HG02973 (cell line): Measurements from ENCODE around the gene ATE1.
"Not testable (repeated sequence)": the region's sequence is repeated elsewhere in the genome, so short reads cannot be mapped to it uniquely, and the experiment has no call there.

Experiments
- ATAC-seq: cut with Tn5 transposase; IDR thresholded peaks from one replicate; pipeline ENCODE4 v1.9.1; 2021; ENCODE audit warnings: moderate library complexity; ENCODE audit not compliant: unreplicated experiment

ATE1 gene

DNA sequence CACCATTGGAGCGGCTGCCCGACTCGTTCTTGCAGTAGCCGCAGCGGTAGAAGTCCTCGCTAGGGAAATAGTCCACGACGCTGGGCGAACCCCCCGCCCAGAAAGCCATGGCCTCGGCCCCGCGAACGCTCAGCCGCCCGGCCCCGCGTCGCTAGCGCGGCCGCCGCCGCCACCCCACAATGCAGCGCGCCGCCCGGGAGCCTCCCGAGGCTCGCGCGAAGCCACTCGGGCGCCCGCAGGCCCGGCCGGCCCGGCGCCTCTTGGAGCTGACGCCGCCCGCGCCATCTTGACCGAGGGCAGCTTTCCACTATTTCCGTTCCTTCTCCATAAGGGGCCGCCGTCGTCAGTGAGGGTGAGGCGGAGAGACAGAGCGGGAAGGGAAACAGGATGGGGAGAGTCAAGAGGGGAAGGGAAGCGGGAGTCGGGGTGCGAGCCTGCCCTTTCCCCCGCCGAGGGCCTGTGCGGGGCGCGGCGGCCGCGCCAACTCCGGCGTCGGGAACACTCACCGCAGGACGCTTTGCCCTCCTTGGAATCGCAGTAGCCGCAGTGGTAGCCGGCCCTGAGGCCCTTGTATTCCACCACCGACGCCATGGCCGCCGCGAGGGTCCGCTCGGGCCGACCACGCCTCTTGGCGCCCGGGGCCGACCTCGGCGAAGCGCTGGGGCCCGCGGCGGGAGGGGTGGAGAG is at the start of gene ATE1:
ATE1 (minus strand) TSS at position 191 of the 687 bp plus-strand sequence; CDS start at position 109, 82 bp downstream.
- peak; percentile 81 for ATAC-seq

DNA sequence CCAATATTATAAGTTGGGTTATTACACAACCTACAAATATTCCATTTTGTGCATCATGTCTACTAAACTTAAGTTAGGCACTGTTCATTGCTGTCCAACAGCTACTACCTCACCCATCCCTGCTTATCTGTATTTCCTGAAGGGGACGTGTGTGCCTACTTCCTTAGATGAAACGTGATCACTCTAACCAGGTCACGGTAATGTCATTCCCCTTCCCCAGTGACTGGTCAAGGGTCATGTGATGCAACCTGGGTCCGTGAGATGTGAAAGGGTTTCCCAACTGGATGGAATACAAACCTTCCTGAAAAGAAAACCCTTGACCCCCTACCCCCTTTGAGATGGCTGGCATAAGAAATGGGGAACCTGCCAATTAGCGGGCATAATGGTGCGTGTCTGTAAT is 48.8 kb upstream of the ATE1 start:
- no peak for ATAC-seq

DNA sequence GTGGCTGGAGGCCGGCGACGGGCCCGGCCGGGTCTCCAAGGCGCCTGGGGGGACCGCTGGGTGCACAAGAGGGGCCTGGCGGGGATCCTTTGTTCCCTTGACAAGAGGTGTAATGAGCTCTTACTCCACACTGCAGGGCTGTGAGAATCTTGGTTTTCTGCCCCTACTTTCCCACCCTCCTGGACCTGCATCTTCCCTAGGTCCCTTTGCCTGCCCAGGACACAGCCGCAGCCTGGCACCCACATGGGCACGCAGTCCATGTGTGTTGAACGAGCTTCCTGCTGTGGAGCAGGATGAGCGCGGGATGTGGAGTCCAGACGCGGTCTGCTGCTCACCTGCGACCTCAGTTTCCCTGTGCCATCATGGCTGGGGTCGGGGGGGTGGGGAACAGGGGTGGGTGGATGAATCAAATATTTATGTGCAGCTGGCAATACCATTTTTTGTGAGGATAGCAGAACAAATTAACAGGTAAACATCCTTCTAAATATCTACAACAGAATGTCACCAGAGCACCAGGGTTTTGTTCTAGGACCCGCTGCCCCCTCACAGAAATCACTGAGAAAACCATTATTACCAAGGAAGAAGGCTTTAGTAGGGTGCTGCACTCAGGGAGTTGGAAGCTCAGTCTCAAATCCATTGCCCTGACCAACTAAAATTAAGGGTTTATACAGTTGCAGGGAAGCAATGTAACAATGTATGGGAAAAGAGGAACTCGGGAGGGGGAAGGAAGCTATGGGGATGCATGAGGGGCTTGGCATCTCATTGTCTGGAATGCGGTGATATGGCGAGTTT is 47.7 kb upstream of the ATE1 start:
- no peak for ATAC-seq

DNA sequence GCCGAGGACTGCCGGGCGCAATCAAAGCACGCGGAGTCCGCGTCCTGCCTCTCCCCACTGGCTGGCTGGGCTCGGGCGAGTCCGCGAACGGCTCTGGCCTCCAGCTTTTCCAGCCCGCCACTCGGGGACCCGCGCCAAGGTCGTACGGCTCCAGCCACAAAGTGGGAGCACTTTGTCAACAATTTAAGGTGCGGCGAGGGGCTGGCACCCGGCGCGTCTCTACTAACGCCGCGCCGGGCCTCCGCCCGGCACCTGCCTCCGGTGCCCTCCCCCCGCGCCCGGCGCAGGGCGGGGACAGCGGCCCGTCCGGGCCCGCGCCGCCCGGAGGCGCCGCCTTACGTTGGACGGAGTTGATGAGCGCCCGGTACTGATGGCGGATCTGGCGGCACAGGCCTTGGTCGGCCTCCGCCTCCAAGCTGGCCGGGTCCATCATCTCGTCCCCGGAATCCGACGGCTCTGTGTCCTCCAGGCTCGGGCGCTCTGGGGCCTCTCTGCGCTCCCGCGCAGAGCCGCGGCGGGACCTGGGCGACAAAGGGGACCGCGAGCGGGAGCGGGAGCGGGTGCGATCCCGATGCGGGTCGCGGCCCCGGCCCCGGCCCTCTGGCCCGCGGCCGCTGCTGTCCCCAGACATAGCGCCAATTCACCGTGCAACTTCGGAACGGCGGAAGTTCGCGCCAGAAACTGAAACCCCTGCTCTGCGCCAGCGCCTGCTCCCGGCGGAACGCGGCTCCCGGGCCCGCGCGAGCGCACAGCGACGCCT is 46.9 kb upstream of the ATE1 start, which contains the start of gene NSMCE4A:
NSMCE4A (minus strand) TSS at position 683 of the 760 bp plus-strand sequence; CDS start at position 631, 52 bp downstream.
- peak; percentile 79 for ATAC-seq

DNA sequence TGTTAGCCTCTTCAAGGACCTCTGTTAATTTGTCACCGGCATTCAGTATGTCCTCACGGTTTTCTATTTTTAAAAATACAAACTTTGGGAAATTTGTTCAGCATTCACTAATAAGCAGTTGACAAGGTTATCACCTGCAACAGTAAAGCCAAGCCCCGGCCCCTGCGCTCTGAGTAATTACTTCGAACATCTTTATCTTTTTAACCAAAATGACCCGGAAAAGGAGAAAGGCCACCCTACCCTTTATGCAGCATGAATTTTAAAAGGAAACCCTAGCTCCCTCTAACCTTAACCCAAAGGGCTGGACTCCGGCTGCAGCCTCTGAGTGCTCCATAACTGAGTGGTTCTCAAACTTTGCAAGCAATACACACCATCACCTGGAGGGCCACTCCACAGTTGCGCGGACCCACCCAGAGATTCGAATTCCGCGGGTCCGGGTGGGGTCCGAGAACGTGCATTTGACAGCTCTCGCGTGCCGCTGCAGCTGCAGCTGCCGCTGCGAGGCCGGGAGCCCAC is 46.2 kb upstream of the ATE1 start:
- ATAC-seq = peak; percentile 37

DNA sequence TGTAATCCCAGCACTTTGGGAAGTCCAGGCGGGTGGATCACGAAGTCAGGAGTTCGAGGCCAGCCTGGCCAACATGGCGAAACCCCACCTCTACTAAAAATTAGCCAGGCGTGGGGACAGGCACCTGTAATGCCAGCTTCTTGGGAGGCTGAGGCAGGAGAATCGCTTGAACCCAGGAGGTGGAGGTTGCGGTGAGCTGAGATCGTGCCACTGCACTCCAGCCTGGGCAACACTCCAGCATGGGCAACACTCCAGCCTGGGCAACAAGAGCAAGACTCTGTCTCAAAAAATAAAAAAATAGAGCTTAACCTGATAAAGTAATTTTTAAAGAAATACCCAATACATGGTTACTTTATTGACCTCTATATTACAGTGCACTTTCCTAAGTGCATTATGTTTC is 41.3 kb upstream of the ATE1 start:
- not testable (repeated sequence) for ATAC-seq

DNA sequence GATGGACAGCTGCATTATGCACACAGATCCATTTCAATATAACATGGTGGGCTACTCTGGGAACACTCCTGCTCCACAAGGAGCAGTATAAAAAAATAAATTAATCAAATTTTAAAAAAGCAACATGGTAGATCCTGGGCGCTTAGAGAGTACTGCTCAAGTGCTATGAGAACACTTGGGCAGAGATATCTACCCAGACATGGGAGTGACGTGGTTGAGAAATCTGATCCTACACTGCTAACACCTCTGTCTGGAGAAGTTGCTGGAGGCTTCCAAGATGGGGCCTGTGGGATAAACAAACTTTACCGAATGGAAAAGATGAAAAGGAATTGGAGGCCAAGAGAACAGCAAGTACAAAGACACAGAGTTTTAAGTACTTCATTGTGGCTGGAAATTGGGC is 38.2 kb upstream of the ATE1 start:
- ATAC-seq = no peak

DNA sequence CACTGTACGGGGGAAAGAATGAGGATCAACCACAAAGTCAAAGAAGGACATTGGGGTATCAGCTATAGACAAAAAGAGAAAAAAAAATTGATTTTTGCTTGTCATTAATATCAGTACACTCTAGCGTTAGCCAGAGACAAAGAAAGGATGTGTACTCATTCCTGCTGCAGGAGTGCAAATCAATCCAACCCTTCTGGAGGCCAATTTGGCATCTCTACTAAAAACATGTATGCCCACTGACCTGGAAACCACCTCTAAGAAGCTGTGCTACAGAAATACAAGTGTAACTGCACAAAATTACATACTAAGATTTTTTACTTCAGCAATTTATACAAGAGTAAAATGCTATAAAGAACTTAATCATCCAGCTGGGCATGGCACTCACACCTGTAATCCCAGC is 33.6 kb upstream of the ATE1 start:
- no peak for ATAC-seq

DNA sequence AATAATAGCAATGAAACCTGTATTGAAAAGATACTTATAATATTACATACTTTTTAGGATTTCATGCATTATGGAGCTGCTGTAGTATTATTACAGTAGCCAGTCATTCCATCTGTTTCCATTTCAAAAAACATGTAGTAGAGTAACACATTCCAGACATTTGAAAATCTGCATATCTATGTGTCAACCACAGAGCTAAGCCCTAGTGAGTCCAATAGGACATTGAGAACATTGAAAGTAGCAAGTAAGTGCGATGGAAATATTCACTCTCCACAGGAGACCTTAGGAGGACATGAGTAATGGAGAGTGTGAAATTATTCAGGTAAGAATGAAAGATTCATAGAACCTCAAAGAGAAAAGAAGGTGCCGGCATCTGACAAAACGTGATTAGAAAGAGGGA is 31.8 kb upstream of the ATE1 start:
- no peak for ATAC-seq

DNA sequence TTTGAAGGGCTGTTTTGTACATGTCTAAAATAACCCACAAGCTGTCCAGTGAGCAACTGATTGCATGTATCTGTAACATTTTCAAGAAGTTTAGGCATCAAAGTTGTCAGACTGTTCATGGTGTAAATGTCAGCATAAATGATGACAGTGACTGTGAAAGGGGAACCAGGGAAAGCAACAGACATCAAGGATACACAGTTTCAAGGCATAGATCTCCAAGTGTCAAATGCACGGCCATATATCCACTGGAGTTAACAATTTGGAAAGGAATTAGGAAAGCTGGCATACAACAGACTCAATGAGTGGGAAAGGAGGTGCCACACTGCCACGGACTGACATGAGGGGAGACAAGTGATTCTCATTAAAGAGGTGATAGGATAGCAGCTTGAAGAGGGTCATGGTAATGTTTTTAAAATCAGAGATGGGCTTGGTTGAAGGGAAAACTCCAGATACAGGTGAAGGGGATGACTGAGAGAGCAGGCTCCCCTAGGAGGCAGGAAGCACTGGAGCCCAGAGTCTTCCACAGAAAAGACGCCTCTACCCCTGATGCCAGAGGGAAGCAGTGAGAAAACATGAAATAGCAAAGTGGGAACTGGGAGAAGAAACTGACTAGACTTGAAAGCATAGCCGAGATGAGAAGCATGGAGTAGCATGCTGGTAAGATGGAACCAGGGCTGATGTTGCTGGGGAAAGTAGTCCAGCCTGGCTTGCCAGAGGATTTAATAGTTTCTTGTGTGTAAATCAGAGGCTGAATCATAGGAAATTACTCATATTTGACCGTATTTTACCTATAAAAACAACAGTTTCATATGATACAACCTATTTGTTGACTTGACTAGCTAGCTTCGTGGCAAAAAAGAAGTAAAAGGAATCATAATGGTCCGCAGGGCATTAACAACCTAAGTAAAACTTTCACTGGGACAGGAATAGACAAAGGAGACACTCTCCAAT is 28.6 kb upstream of the ATE1 start:
- no peak for ATAC-seq

DNA sequence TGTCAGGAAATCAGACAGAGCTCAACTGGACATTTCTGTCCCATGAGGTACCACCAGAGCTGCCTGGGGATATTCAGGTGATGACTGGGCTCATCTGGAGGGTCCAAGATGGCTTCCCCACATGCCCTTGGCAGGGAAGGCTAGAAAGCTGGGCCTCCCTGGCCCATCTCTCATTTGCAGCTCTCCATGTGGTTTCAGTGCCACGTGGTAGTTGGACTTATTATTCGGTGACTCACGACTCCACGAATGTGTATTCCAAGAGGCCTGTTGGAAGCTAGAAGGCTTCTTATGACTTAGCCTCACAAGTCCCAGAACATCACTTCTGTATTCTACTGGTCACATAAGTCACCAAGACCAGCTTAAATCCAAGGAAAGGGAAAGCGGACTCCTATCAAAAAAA is 24.4 kb upstream of the ATE1 start:
- ATAC-seq = no peak

DNA sequence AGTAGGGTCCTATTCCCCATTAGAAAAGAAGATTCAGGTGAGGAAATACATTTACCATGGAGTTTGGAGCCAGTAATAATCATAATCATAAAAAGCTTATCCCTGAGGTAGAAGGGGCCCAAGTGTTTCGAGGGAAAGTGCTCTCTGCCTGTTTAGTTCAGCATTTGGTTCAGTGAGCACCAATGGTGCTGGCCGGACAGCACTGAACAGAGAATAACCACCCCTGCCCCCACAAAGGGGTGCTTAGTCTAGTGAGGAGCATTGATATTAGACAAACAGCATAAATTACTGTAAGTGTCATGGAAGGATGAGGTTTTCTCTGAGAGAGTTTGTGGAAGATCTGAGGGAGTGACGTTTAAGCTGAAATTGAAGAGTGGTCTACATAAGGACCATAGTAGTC is 21.6 kb upstream of the ATE1 start:
- ATAC-seq = no peak

DNA sequence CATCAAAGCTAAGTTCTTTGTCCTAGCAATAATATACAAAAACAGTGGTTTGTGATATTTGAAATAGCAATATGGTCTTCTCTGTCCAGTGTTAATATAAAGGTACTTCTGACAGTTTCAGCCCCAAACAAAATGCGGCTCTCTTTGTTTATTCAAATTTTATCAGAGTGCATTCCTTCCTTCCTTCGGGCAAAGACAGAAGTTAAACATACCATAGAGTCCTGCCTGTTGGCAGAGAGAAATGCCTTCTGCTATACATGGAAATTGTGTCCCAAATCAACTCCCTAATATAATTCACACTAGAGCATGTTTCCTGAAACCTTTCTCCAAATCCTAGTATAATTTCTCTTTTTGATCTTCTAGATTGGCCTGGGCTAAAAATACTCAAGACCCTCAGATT is 21.2 kb upstream of the ATE1 start:
- ATAC-seq = no peak

DNA sequence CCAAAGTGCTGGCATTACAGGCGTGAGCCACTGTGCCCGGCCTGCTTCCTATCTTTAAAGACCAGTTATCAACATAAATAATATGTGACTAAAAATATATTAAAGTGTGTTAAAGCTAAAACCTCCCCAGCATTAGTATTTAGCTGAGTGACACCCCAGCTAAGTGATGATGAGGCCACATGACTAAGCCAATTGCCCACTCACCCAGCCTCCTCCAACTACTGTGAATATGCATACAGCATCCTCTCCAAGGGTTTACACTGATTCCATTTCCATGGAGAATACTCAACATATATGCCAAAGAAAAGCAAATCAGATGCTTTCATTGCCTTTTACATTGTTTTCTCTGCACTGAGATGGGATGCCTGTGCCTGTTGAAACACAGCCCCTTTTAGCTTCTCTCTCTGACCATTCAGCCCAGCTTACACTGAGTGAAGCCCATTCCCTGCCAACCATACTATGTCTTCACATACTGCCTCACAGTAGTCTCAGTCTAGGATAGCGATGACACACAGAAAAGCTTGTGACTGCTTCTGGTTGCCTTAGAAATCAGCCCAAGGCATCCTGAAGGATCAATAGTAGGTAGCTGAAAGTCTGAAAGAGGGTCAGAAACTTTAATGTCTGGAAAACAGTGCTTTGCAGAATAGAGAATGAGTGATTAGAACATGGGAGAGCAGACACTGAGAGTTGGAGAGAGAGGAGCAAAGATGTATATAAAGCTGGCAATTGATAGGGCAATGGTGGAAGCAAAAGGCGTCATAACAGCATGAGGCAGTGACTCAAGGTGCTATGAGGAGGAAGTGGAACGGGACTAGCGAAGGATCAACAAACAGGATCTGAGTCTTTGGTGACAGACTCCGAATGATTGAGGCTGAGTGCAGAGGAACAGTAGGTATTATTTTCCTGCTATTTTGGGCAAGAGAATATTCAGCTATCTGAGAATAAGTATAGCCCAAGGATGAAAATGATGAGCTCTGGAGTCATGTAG is 19.8 kb upstream of the ATE1 start:
- ATAC-seq = no peak

DNA sequence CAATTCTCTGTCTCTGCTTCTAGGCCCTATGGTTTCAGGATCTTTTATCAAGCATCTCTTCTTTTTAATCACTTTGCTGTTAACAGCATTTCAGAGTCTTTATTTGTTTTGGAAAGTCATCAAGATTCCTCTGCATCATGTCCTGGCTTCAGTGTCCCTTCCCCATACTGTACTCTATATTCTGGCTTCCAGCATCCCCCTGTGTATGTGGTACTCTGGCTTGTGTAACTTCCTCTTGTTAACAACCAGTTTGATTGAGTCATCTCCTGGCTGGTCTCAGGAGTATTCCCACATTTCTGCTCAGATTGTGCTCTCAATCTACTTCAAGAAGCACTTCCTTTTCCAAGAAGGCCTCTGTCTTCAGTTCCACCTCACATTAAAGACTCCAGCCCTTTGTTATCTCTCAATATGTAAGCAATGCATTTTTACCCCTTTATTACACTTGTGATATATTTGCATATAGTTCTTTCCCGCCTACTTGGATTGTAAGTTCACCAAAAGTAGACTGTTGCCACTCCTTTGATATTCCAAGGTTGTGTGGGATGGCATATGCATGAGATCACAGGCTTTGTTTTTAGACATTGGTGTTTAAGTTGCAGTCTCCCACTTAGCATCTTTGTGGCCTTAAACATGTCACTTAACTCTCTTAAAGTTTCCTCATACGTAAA is 15.1 kb upstream of the ATE1 start:
- ATAC-seq = no peak

DNA sequence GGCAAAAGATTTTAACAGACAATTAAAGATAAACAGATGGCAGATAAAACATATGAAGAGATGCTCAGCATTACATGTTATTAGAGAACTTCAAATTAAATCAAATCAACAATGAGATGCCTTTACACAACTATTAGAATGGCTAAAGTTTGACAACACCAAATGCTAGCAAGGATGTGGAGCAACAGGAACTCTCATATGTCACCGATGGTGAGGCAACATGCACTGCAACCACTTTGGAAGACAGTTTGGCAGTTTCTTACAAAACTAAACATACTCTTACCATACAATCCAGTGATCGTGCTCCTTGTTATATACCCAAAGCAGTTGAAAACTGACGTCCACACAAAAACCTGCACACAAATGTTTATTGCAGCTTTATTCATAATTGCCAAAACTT is 13.7 kb upstream of the ATE1 start:
- no peak for ATAC-seq

DNA sequence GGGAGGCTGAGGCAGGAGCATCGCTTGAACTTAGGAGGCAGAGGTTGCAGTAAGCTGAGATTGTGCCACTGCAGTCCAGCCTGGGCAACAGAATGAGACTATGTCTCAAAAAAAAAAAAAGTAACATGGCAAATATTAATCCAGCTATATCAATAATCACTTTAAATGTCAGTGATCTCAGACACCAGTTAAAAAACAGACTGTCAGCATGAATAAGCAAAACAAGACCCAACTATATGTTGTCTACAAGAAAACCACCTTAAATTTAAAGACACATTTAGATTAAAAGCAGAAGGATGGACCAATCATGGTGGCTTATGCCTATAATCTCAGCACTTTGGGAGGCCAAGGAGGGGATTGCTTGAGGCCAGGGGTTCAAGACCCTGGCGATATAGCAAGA is 8.5 kb upstream of the ATE1 start:
- no peak for ATAC-seq

DNA sequence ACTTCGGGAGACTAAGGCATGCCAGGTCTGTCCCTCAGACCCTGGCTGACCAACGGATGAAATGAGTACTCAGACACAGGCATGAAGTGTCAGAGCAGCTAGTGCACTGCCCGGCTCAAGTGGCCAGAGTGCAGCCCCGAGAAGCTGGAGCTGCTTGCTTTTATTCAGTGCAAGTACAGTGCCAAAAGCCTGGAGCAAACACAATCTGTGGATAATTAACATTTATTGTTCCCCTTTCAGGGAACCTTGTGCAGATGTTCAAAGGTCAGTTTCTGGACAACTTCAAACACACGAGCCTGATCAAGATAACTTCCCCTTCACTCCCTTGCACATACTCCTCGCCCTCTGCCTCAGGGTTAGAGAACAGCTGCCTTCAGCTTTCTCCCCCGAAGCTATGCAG is 7.9 kb upstream of the ATE1 start:
- no peak for ATAC-seq
